ENCODE data around the gene LIG1. TPM values are rescaled to one million over a fixed set of nuclear protein-coding genes. Genes with fewer than 3 reads are reported as not detected.

Gene LIG1
- total RNA-seq, 2 experiments from 2014 or later: 172 to 279 TPM

- ChIA-PET POLR2A (no interaction called here), CTCF (ENCODE audit: unreplicated experiment) (no interaction called here)
- no peak overlapping the region for H2AFZ ChIP-seq (ENCODE audit: low read length)
- no peaks in the 10 kb centered on the region for H3K9me2 ChIP-seq (ENCODE audit: insufficient read depth, low read length)
- no peaks in the 10 kb centered on the region for H3K79me2 ChIP-seq (ENCODE audit: insufficient read depth, low read depth, low read length)
- H3K27ac ChIP-seq (ENCODE audit: low read depth, low read length, poor library complexity, severe bottlenecking): no peak overlapping the region
- H3K4me3 ChIP-seq (ENCODE audit: low read depth, low read length, poor library complexity, severe bottlenecking): no peak overlapping the region
- DNase-seq (ENCODE audit: low spot score): no peak
- no peaks in the 10 kb centered on the region for H3K9me3 ChIP-seq (ENCODE audit: low read length)
- intact Hi-C loops (cut with micrococcal nuclease; ENCODE audit: unreplicated experiment): no loop called here
- H3K4me2 ChIP-seq (ENCODE audit: low read length): no peak overlapping the region
- H3K36me3 ChIP-seq (ENCODE audit: insufficient read depth, low read length): no peaks in the 10 kb centered on the region
- H4K20me1 ChIP-seq (ENCODE audit: insufficient read depth, low read length): no peaks in the 10 kb centered on the region
- TF ChIP-seq CTCF (conservative IDR thresholded peaks at IDR 0.05; ENCODE audit: low read length) (no peak), EZH2phosphoT487 (IDR thresholded peaks at IDR 0.05; ENCODE audit: borderline replicate concordance, low read depth, low read length) (no peak)
- no TSS peak for BruUV-seq (replicated peaks)
- H3K4me1 ChIP-seq (ENCODE audit: insufficient read depth, low read length, poor library complexity, severe bottlenecking): no peaks in the 10 kb centered on the region
Measured at GRCh38 chr19:48069435-48069834, 100.7 kb downstream of the LIG1 start.

Other genes with a start within 250 kb of the LIG1 start
- not detected in 2 replicates for gene BSPH1, start 178.2 kb downstream of the LIG1 start, total RNA-seq (2014; rRNA removed; shearing (Covaris generic))
- not detected in 2 replicates for gene BSPH1, start 178.2 kb downstream of the LIG1 start, total RNA-seq (2022)
- not detected in 2 replicates for gene ELSPBP1, start 175.7 kb downstream of the LIG1 start, total RNA-seq (2014; rRNA removed; shearing (Covaris generic))
- not detected in 2 replicates for gene ELSPBP1, start 175.7 kb downstream of the LIG1 start, total RNA-seq (2022)
- not detected in 2 replicates for gene CABP5, start 126.3 kb downstream of the LIG1 start, total RNA-seq (2014; rRNA removed; shearing (Covaris generic))
- not detected in 2 replicates for gene CABP5, start 126.3 kb downstream of the LIG1 start, total RNA-seq (2022)
- 0.98 and 2.0 TPM in 2 replicates for gene PLA2G4C, start 59.5 kb downstream of the LIG1 start, total RNA-seq (2014; rRNA removed; shearing (Covaris generic))
- gene PLA2G4C, start 59.5 kb downstream of the LIG1 start, total RNA-seq (2022): 1.1 and 1.4 TPM in 2 replicates
- gene ZSWIM9, start 336 bp upstream of the LIG1 start, total RNA-seq (2014; rRNA removed; shearing (Covaris generic)): 3.2 and 4.5 TPM in 2 replicates
- 10.5 and 12.0 TPM in 2 replicates for gene ZSWIM9, start 336 bp upstream of the LIG1 start, total RNA-seq (2022)
- gene CARD8, start 85.6 kb upstream of the LIG1 start, total RNA-seq (2014; rRNA removed; shearing (Covaris generic)): 51.0 and 52.5 TPM in 2 replicates
- 56.1 and 82.9 TPM in 2 replicates for gene CARD8, start 85.6 kb upstream of the LIG1 start, total RNA-seq (2022)
- not detected in 2 replicates for gene ZNF114, start 99.7 kb upstream of the LIG1 start, total RNA-seq (2014; rRNA removed; shearing (Covaris generic))
- not detected in 2 replicates for gene ZNF114, start 99.7 kb upstream of the LIG1 start, total RNA-seq (2022)
- 14.5 and 33.8 TPM in 2 replicates for gene EMP3, start 155.2 kb upstream of the LIG1 start, total RNA-seq (2014; rRNA removed; shearing (Covaris generic))
- 21.1 and 23.1 TPM in 2 replicates for gene EMP3, start 155.2 kb upstream of the LIG1 start, total RNA-seq (2022)
- 18.2 and 31.1 TPM in 2 replicates for gene TMEM143, start 193.6 kb upstream of the LIG1 start, total RNA-seq (2014; rRNA removed; shearing (Covaris generic))
- 31.4 and 37.9 TPM in 2 replicates for gene TMEM143, start 193.6 kb upstream of the LIG1 start, total RNA-seq (2022)
- gene SYNGR4, start 194.0 kb upstream of the LIG1 start, total RNA-seq (2014; rRNA removed; shearing (Covaris generic)): 0.38 and 0.51 TPM in 2 replicates
- gene SYNGR4, start 194.0 kb upstream of the LIG1 start, total RNA-seq (2022): 1.0 and 1.2 TPM in 2 replicates
- gene KDELR1, start 221.2 kb upstream of the LIG1 start, total RNA-seq (2014; rRNA removed; shearing (Covaris generic)): 26.2 and 38.8 TPM in 2 replicates
- 63.8 and 74.0 TPM in 2 replicates for gene KDELR1, start 221.2 kb upstream of the LIG1 start, total RNA-seq (2022)
- not detected in 2 replicates for gene GRIN2D, start 223.3 kb upstream of the LIG1 start, total RNA-seq (2014; rRNA removed; shearing (Covaris generic))
- 0.06 and 0.11 TPM in 2 replicates for gene GRIN2D, start 223.3 kb upstream of the LIG1 start, total RNA-seq (2022)